OCI-LY7 (cell line): ENCODE data around the gene KIAA1217. TPM values are rescaled to one million over a fixed set of nuclear protein-coding genes. Genes with fewer than 3 reads are reported as not detected.

Experiments
- BruUV-seq: library from RNA; stranded (reverse); fragments of 400-500 nt; replicated peaks from 2 replicates; lab custom pipeline; 2021; lab: Mats Ljungman, UMichigan
- CTCF ChIA-PET: fragments of 300-600 bp; sonication (Branson Sonifier 250); formaldehyde crosslinking; loops from one replicate; lab custom pipeline; 2022; ENCODE audit warnings: antibody characterized with exemption; ENCODE audit not compliant: unreplicated experiment; lab: Charles Lee
- POLR2A ChIA-PET: fragments of 300-600 bp; sonication (Branson Sonifier 250); formaldehyde crosslinking; loops from one replicate; lab custom pipeline; 2022; ENCODE audit warnings: antibody characterized with exemption; lab: Charles Lee
- DNase-seq: peaks from one replicate; pipeline ENCODE4 v3.0.0-alpha.2; 2015; ENCODE audit warnings: low spot score
- H2AFZ ChIP-seq: fragments of 200-600 bp; sonication (generic), shearing (Covaris generic); 2 replicates; pipeline ENCODE4 v1.6.1; 2014; ENCODE audit warnings: mild to moderate bottlenecking, antibody characterized with exemption, low read length, moderate library complexity
- H3K27ac ChIP-seq: fragments of 200-600 bp; sonication (generic); 2 replicates; pipeline ENCODE4 v1.5.1; 2014; ENCODE audit warnings: mixed run types, low read depth, mild to moderate bottlenecking, moderate library complexity, low read length, inconsistent platforms; ENCODE audit not compliant: poor library complexity, severe bottlenecking
- H3K36me3 ChIP-seq: fragments of 200-600 bp; sonication (generic); 2 replicates; pipeline ENCODE4 v1.6.1; 2014; ENCODE audit warnings: mild to moderate bottlenecking, antibody characterized with exemption, low read length, moderate library complexity, mixed read lengths; ENCODE audit not compliant: insufficient read depth
- H3K4me1 ChIP-seq: fragments of 200-600 bp; sonication (generic); 2 replicates; pipeline ENCODE4 v1.5.1; 2014; ENCODE audit warnings: mild to moderate bottlenecking, low read length; ENCODE audit not compliant: insufficient read depth, poor library complexity, severe bottlenecking
- H3K4me2 ChIP-seq: fragments of 200-600 bp; sonication (generic); 2 replicates; pipeline ENCODE4 v1.6.1; 2014; ENCODE audit warnings: mild to moderate bottlenecking, low read length
- H3K4me3 ChIP-seq: fragments of 200-600 bp; sonication (generic); 2 replicates; pipeline ENCODE4 v1.5.1; 2014; ENCODE audit warnings: mild to moderate bottlenecking, low read depth, low read length; ENCODE audit not compliant: poor library complexity, severe bottlenecking
- H3K79me2 ChIP-seq: fragments of 200-600 bp; sonication (generic); 2 replicates; pipeline ENCODE4 v1.6.1; 2016; ENCODE audit warnings: low read depth, mild to moderate bottlenecking, low read length, moderate library complexity, mixed read lengths; ENCODE audit not compliant: insufficient read depth
- H3K9me2 ChIP-seq: fragments of 200-600 bp; sonication (generic); 2 replicates; pipeline ENCODE4 v1.6.1; 2016; ENCODE audit warnings: mild to moderate bottlenecking, low read length, mixed read lengths; ENCODE audit not compliant: insufficient read depth
- H3K9me3 ChIP-seq: fragments of 200-600 bp; sonication (generic); 2 replicates; pipeline ENCODE4 v1.6.1; 2014; ENCODE audit warnings: mild to moderate bottlenecking, mixed run types, low read length, mixed read lengths
- H4K20me1 ChIP-seq: fragments of 200-600 bp; sonication (generic); 2 replicates; pipeline ENCODE4 v1.6.1; 2014; ENCODE audit warnings: mild to moderate bottlenecking, antibody characterized with exemption, low read length, moderate library complexity, mixed read lengths; ENCODE audit not compliant: insufficient read depth
- CTCF ChIP-seq: fragments of 200-600 bp; sonication (generic); conservative IDR thresholded peaks from 2 replicates; pipeline ENCODE4 v1.5.1; 2014; ENCODE audit warnings: mild to moderate bottlenecking, antibody characterized with exemption, low read length, moderate library complexity, mixed read lengths
- EZH2phosphoT487 ChIP-seq: fragments of 200-600 bp; sonication (generic); IDR thresholded peaks from 2 replicates; pipeline ENCODE4 v1.6.1; 2018; ENCODE audit warnings: low read depth, borderline replicate concordance, mild to moderate bottlenecking, mixed run types, antibody characterized with exemption, low read length, moderate library complexity, mixed read lengths
- intact Hi-C: fragments of 100-400 bp; cut with micrococcal nuclease; formaldehyde crosslinking; loops from one replicate; pipeline ENCODE4 v1.10.0; 2022; ENCODE audit not compliant: unreplicated experiment
- total RNA-seq, 2 experiments: library from RNA; depleted of rRNA in 1 of 2; stranded (reverse); fragments of >200 nt in 1 of 2; shearing (Covaris generic) in 1 of 2; gene quantifications; 2 replicates each; pipeline ENCODE4 v1.2.3, GENCODE V29; 2014 to 2022

Gene KIAA1217
- total RNA-seq, 2 experiments from 2014 or later: not detected

GRCh38 chr10:24381235-24382010 lies 172.5 kb downstream of the KIAA1217 start:
- Histone ChIP-seq H3K79me2 (no peaks in the 10 kb centered on the region), H3K4me1 (no peaks in the 10 kb centered on the region), H3K36me3 (no peaks in the 10 kb centered on the region), H3K27ac (no peak overlapping the region), H4K20me1 (no peaks in the 10 kb centered on the region), H3K9me2 (no peaks in the 10 kb centered on the region), H3K4me2 (no peak overlapping the region), H3K4me3 (no peak overlapping the region), H2AFZ (no peak overlapping the region), H3K9me3 (no peaks in the 10 kb centered on the region)
- ChIA-PET POLR2A (interaction anchor here (0.7 kb wide), 1 partner anchor 172 kb away, joined by 5 read pairs; no protein-coding TSS in a partner anchor), CTCF (no interaction called here)
- no TSS peak for BruUV-seq
- no peak for TF ChIP-seq EZH2phosphoT487
- TF ChIP-seq CTCF: no peak
- DNase-seq: no peak
- intact Hi-C loops: no loop called here

GRCh38 chr10:24382045-24382444 lies 173.1 kb downstream of the KIAA1217 start:
- TF ChIP-seq CTCF (no peak), EZH2phosphoT487 (no peak)
- no peaks in the 10 kb centered on the region for H3K9me2 ChIP-seq
- H3K4me3 ChIP-seq: no peak overlapping the region
- H3K27ac ChIP-seq: no peak overlapping the region
- no peak for DNase-seq
- no peaks in the 10 kb centered on the region for H4K20me1 ChIP-seq
- CTCF ChIA-PET: no interaction called here
- no peaks in the 10 kb centered on the region for H3K79me2 ChIP-seq
- intact Hi-C loops: no loop called here
- H3K9me3 ChIP-seq: no peaks in the 10 kb centered on the region
- H3K4me2 ChIP-seq: no peak overlapping the region
- no peaks in the 10 kb centered on the region for H3K4me1 ChIP-seq
- H3K36me3 ChIP-seq: no peaks in the 10 kb centered on the region
- H2AFZ ChIP-seq: no peak overlapping the region
- no TSS peak for BruUV-seq
- POLR2A ChIA-PET: interaction anchor here (0.7 kb wide), 1 partner anchor 172 kb away, joined by 5 read pairs; no protein-coding TSS in a partner anchor

GRCh38 chr10:24382596-24382978 lies 173.6 kb downstream of the KIAA1217 start:
- intact Hi-C loops: no loop called here
- DNase-seq: no peak
- Histone ChIP-seq H3K4me3 (no peak overlapping the region), H3K9me2 (no peaks in the 10 kb centered on the region), H4K20me1 (no peaks in the 10 kb centered on the region), H3K79me2 (no peaks in the 10 kb centered on the region), H3K36me3 (no peaks in the 10 kb centered on the region), H3K27ac (no peak overlapping the region), H3K4me2 (no peak overlapping the region), H2AFZ (no peak overlapping the region), H3K9me3 (no peaks in the 10 kb centered on the region), H3K4me1 (no peaks in the 10 kb centered on the region)
- TF ChIP-seq EZH2phosphoT487: no peak
- no peak for TF ChIP-seq CTCF
- BruUV-seq: no TSS peak
- ChIA-PET POLR2A (no interaction called here), CTCF (no interaction called here)
